Mucosa of descending colon (tissue), 3 donors: Measurements from ENCODE around the gene PKHD1. TPM values are rescaled to one million over a fixed set of nuclear protein-coding genes. Genes with fewer than 3 reads are reported as not detected.
A peak's percentile ranks its signal among the peaks of the same experiment; 100 is the strongest.

Source experiments
- ATAC-seq: fragments of 200-7000 bp; cut with Tn5 transposase; one replicate; pipeline ENCODE4 v1.9.1; 2020; ENCODE audit warnings: mild to moderate bottlenecking, moderate library complexity
- DNase-seq, 3 donors: peaks; one replicate each; pipeline ENCODE4 v3.0.0-alpha.2; 2020
- H3K36me3 ChIP-seq: fragments of 200-600 bp; one replicate; pipeline ENCODE4 v1.8.0; 2021; ENCODE audit warnings: low read depth, mild to moderate bottlenecking
- H3K4me1 ChIP-seq: fragments of 200-600 bp; one replicate; pipeline ENCODE4 v1.8.0; 2021; ENCODE audit warnings: low read depth, mild to moderate bottlenecking
- H3K4me3 ChIP-seq: fragments of 200-600 bp; one replicate; pipeline ENCODE4 v1.8.0; 2021; ENCODE audit warnings: mild to moderate bottlenecking
- H3K9me3 ChIP-seq: fragments of 200-600 bp; one replicate; pipeline ENCODE4 v1.8.0; 2021; ENCODE audit warnings: mild to moderate bottlenecking
- intact Hi-C, 2 donors: fragments of 100-400 bp; cut with DNase I in 1 of 2; cut with micrococcal nuclease in 1 of 2; formaldehyde crosslinking; loops; one replicate each; pipeline versions ENCODE4 v1.11.0 to v1.11.1; 2022; cut with DNase I, micrococcal nuclease
- total RNA-seq, 3 donors: library from RNA; stranded (reverse); fragmentation: NEBNext Ultra II Directional in 2 of 3; extraction: Animal tissue kit (Norgen Biotek cat#: 25700) in 2 of 3; gene quantifications; one replicate each; pipeline versions ENCODE4 v1.2.1 to v1.2.4, GENCODE V29; 2021 to 2023
- TF ChIP-seq, protein P1 (sequence below): fragments of 200-600 bp; IDR thresholded peaks from one replicate; pipeline ENCODE4 v1.8.0; 2022; ENCODE audit warnings: antibody characterized with exemption, mild to moderate bottlenecking
- donor health status: DM: no; HTN: no; CAD: no; lungs with moderate emphysema.
- donor health status: DM: no; HTN: no; CAD: no.
- donor health status: DM: no; HTN: yes; CAD: no.

The PKHD1 gene
- total RNA-seq, 3 donors from 2014 or later, result 0.12 to 0.22 (median 0.20) TPM

- H3K4me3 ChIP-seq, result no peak overlapping the region
- ATAC-seq (peak; percentile 64), DNase-seq (no peak)
- no peaks in the 10 kb centered on the region for H3K4me1 ChIP-seq
- intact Hi-C loops, result loop anchor here in 1 of 2 donors (10.0 kb wide), 1 partner anchor 164 kb away; no protein-coding TSS in a partner anchor
- no peaks in the 10 kb centered on the region for H3K36me3 ChIP-seq
- no peaks in the 10 kb centered on the region for H3K9me3 ChIP-seq
- TF ChIP-seq, protein P1, sequence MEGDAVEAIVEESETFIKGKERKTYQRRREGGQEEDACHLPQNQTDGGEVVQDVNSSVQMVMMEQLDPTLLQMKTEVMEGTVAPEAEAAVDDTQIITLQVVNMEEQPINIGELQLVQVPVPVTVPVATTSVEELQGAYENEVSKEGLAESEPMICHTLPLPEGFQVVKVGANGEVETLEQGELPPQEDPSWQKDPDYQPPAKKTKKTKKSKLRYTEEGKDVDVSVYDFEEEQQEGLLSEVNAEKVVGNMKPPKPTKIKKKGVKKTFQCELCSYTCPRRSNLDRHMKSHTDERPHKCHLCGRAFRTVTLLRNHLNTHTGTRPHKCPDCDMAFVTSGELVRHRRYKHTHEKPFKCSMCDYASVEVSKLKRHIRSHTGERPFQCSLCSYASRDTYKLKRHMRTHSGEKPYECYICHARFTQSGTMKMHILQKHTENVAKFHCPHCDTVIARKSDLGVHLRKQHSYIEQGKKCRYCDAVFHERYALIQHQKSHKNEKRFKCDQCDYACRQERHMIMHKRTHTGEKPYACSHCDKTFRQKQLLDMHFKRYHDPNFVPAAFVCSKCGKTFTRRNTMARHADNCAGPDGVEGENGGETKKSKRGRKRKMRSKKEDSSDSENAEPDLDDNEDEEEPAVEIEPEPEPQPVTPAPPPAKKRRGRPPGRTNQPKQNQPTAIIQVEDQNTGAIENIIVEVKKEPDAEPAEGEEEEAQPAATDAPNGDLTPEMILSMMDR, result no peak
Measured at GRCh38 chr6:52019092-52019491, 68.3 kb downstream of the PKHD1 start.

DNA sequence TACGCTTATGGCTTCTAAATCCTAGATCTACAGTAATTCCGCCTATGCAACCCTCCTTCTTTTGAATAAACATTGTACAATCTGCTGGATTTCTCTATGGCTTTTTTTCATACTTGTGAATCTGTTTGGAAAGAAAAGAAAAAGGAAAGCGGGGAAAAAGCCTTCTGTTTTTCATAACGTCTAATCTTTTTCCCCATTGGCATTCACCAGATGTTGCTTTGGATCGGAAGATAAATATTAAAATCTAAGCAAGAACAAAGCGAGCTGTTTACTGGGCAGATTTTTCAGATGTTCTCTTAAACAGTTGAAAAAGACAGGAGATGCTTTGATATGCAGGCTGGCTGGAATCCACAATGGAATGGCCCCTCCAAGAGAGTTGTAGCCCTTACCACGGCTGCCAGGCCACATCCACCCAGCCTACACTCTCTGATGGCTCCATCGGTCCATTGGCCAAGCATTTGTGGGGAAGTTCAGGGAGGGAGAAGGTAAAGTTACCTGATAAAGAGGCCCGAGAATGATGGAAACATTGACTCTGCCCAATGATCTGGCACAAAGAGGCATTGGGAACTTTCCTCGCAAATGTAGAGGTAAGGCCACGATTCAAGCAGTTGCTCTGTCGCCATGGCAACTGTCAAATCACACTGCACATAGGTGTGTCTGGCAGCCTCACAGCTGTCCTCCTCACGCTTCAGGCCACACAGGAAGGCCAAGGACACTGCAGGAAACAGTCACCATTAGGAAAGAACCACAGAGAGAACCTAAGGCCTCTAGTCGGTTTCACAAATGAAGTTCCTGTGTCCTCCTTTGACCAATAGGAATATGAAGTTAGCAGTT lies 70.3 kb downstream of the PKHD1 start:
- no peak overlapping the region for H3K4me3 ChIP-seq
- no peaks in the 10 kb centered on the region for H3K9me3 ChIP-seq
- no peaks in the 10 kb centered on the region for H3K4me1 ChIP-seq
- intact Hi-C loops, result loop anchor here in 1 of 2 donors (10.0 kb wide), 1 partner anchor 162 kb away; no protein-coding TSS in a partner anchor
- no peaks in the 10 kb centered on the region for H3K36me3 ChIP-seq
- ATAC-seq, result peak; percentile 82
- DNase-seq, result peak in 1 of 3 donors; percentile 29
- TF ChIP-seq, protein P1, result no peak

GRCh38 chr6:52015953-52016352 lies 71.5 kb downstream of the PKHD1 start:
- TF ChIP-seq, protein P1, result no peak
- H3K36me3 ChIP-seq, result no peaks in the 10 kb centered on the region
- no peaks in the 10 kb centered on the region for H3K4me1 ChIP-seq
- ATAC-seq (no peak), DNase-seq (no peak)
- no peaks in the 10 kb centered on the region for H3K9me3 ChIP-seq
- no peak overlapping the region for H3K4me3 ChIP-seq
- intact Hi-C loops, result loop anchor here in 1 of 2 donors (10.0 kb wide), 1 partner anchor 161 kb away; no protein-coding TSS in a partner anchor

- H3K36me3 ChIP-seq, result no peaks in the 10 kb centered on the region
- no peak for DNase-seq
- H3K9me3 ChIP-seq, result no peaks in the 10 kb centered on the region
- intact Hi-C loops, result loop anchor here in 1 of 2 donors (10.0 kb wide), 1 partner anchor 160 kb away; no protein-coding TSS in a partner anchor
- H3K4me3 ChIP-seq, result no peak overlapping the region
- ATAC-seq, result no peak
- no peaks in the 10 kb centered on the region for H3K4me1 ChIP-seq
- TF ChIP-seq, protein P1, result no peak
Measured at GRCh38 chr6:52014391-52014790, 73.0 kb downstream of the PKHD1 start.

DNA sequence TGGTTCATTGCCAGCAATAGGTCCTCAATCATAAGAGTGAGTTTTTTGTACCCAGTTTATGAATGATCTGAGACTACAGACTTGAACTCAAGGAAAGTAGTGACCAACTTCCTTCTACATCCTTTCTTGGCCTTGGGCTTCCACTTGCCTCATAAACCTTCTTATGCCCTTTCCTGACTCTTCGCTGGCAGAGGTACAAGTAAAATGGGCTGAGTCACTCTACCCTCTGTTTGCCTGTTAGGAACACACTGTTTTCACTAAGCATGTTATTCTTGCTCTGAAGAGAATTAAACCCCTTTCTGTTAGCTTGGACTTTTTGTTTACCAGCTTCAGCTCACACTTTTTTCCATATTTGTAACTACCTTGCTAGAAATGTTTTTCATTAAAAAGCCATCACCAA lies 74.4 kb downstream of the PKHD1 start:
- DNase-seq (no peak), ATAC-seq (peak; percentile 21)
- Histone ChIP-seq H3K36me3 (no peaks in the 10 kb centered on the region), H3K9me3 (no peaks in the 10 kb centered on the region), H3K4me3 (no peak overlapping the region), H3K4me1 (no peaks in the 10 kb centered on the region)
- intact Hi-C loops, result loop anchor here in 1 of 2 donors (10.0 kb wide), 1 partner anchor 158 kb away; no protein-coding TSS in a partner anchor
- TF ChIP-seq, protein P1, result no peak
